Psoas muscle (tissue), 8 donors: Measurements from ENCODE around the gene TFPI. TPM values are rescaled to one million over a fixed set of nuclear protein-coding genes. Genes with fewer than 3 reads are reported as not detected.

Source experiments
- ATAC-seq, 4 donors: fragments of 200-7000 bp; cut with Tn5 transposase; one replicate each; pipeline ENCODE4 v1.9.1; 2020; ENCODE audit warnings: moderate library complexity in 3 of 4, mild to moderate bottlenecking in 2 of 4
- DNase-seq, 2 donors: peaks; one replicate each; pipeline ENCODE4 v3.0.0-alpha.2; 2020
- H3K27ac ChIP-seq: fragments of 200-600 bp; one replicate; pipeline ENCODE4 v1.8.0; 2022
- H3K27me3 ChIP-seq, 3 donors: fragments of 200-600 bp in 1 of 3; one replicate each; pipeline versions ENCODE4 v1.6.1 to v1.8.0; 2013 to 2022; ENCODE audit warnings: low read length in 2 of 3, mild to moderate bottlenecking in 2 of 3, moderate library complexity in 1 of 3; ENCODE audit not compliant: insufficient read depth in 3 of 3
- H3K36me3 ChIP-seq, 2 donors: fragments of 200-600 bp in 1 of 2; one replicate each; pipeline versions ENCODE4 v1.6.1 to v1.8.0; 2013 to 2022; ENCODE audit warnings: low read depth in 1 of 2, mild to moderate bottlenecking in 1 of 2, moderate library complexity in 1 of 2; ENCODE audit not compliant: insufficient read depth in 1 of 2
- H3K4me1 ChIP-seq: fragments of 200-600 bp; one replicate; pipeline ENCODE4 v1.8.0; 2022
- H3K4me3 ChIP-seq: fragments of 200-600 bp; one replicate; pipeline ENCODE4 v1.8.0; 2022; ENCODE audit warnings: mild to moderate bottlenecking
- H3K9me3 ChIP-seq: fragments of 200-600 bp; one replicate; pipeline ENCODE4 v1.8.0; 2022
- WGBS, 3 donors: extraction: QIAGEN DNeasy Blood & Tissue Kit; methylation state at CpG; one replicate each; pipeline versions ENCODE4 v1.1.6 to v1.1.7; 2013; 5-methylcytosine and 5-hydroxymethylcytosine counted together
- intact Hi-C, 2 donors: fragments of 100-400 bp; cut with DNase I; formaldehyde crosslinking; loops; one replicate each; pipeline versions ENCODE4 v1.11.0 to v1.14.2; 2022
- polyA plus RNA-seq, 3 donors: library from polyadenylated mRNA; stranded (reverse); fragments of 200-250 nt; gene quantifications; one replicate each; pipeline ENCODE4 v1.2.3, GENCODE V29; 2013
- total RNA-seq, 4 donors: library from RNA; stranded (reverse); fragmentation: NEBNext Ultra II Directional in 2 of 4; extraction: Animal tissue kit (Norgen Biotek cat#: 25700) in 2 of 4; gene quantifications; one replicate each; pipeline versions ENCODE4 v1.2.1 to v1.2.4, GENCODE V29; 2021 to 2023
- TF ChIP-seq, protein P1 (sequence below): fragments of 200-600 bp; IDR thresholded peaks from one replicate; pipeline ENCODE4 v1.8.0; 2022; ENCODE audit warnings: antibody characterized with exemption
- donor health status: healthy with polysubstance abuse.
- donor health status: DM: no; HTN: no; CAD: no; lungs with moderate emphysema.
- donor health status: Bipolar disorder and iron deficiency.
- donor health status: healthy.
- donor health status: DM: yes; HTN: yes; CAD: no.
- donor health status: DM: no; HTN: no; CAD: no.
- donor health status: DM: no; HTN: no; CAD: no.
- donor health status: DM: yes; HTN: yes; CAD: no.

The TFPI gene
- total and polyA plus RNA-seq, 7 donors, result 15.0 to 96.0 (median 42.6) TPM

DNA sequence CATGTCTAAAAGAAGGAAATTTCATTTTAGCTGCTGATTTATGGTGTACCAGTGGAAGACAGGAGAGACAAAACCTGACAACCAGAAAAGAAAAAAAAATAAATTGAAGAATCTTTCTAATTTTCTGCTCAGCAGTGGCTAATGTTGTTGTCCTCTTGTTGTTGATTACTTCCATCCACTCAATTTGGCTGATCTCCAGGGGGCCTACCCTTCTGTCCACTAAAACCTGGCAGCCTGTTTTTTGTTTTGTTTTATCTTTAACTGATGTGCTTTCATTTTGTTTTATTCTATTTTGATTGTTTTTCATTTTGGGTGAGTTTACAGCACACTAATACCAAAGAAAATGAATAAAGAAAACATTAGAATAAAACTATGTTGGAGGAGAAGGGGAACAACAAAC is 27.4 kb downstream of the TFPI start:
- Histone ChIP-seq H3K4me1 (peaks cover 6% of the 10 kb centered on the region), H3K27me3 (no peaks in the 10 kb centered on the region), H3K9me3 (no peaks in the 10 kb centered on the region), H3K27ac (no peak overlapping the region), H3K4me3 (no peak overlapping the region), H3K36me3 (peaks cover 0 to 35% of the 10 kb centered on the region in 2 donors)
- no peak for ATAC-seq
- DNase-seq, result no peak
- TF ChIP-seq, protein P1, sequence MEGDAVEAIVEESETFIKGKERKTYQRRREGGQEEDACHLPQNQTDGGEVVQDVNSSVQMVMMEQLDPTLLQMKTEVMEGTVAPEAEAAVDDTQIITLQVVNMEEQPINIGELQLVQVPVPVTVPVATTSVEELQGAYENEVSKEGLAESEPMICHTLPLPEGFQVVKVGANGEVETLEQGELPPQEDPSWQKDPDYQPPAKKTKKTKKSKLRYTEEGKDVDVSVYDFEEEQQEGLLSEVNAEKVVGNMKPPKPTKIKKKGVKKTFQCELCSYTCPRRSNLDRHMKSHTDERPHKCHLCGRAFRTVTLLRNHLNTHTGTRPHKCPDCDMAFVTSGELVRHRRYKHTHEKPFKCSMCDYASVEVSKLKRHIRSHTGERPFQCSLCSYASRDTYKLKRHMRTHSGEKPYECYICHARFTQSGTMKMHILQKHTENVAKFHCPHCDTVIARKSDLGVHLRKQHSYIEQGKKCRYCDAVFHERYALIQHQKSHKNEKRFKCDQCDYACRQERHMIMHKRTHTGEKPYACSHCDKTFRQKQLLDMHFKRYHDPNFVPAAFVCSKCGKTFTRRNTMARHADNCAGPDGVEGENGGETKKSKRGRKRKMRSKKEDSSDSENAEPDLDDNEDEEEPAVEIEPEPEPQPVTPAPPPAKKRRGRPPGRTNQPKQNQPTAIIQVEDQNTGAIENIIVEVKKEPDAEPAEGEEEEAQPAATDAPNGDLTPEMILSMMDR, result no peak
- intact Hi-C loops, result no loop called here

DNA sequence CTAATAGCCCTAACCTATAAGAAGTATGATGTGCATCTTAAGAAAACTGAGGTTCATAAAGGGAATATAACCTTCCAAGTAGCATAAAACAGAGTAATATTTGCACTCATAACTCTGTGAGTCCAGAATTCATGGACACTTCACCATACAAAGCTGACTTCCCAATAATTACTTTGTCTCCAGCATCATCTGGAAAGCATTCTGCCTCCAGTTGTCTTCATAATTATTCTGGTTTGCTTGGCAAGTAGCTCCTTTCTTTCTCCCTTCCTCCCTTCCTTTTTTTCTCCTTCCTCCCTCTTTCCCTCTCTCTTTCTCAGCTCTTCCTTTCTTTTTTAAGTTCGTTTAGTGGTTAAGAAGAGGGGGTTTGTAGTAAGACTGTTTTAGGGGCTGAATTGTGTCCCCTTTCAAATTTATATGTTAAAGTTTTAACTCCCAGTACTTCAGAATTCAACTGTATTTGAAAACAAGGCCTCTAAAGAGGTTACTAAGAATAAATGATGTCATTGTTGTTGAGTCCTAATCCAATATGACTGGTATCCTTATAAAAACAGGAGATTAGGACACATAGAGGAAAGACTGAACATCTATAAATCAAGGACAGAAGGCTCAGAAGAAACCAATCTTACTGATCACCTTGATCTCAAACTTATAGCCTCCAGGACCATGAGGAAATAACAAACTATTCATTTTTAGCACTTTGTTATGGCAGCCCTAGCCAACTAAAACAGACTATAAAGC is 28.9 kb downstream of the TFPI start:
- DNase-seq, result no peak
- peaks cover 6% of the 10 kb centered on the region for H3K4me1 ChIP-seq
- H3K27ac ChIP-seq, result no peak overlapping the region
- H3K27me3 ChIP-seq, result no peaks in the 10 kb centered on the region
- H3K4me3 ChIP-seq, result no peak overlapping the region
- intact Hi-C loops, result no loop called here
- peaks cover 0 to 46% of the 10 kb centered on the region in 2 donors for H3K36me3 ChIP-seq
- H3K9me3 ChIP-seq, result no peaks in the 10 kb centered on the region
- no peak for ATAC-seq
- 79 to 95% (median 80%) methylated on average over 1 of the region's 1 CpG for WGBS, 3 donors
- TF ChIP-seq, protein P1, result no peak

DNA sequence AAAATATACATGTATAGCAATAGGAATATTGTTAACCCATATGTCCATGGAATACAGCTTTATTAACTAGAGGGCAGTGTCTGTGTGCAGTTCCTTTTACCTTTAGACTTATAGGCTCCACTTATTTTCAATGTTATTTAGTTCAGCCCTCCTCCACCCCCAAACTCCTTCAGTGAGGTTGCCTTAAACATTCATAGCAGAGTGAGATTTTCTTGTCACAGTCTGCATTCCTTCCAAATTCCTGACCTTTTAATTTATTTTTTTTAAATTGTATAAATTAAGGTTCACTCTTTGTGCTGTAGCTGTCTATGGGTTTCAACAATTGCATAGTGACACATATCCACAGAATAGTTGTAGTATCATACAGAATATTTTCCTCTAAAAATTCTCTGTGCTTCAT is 30.9 kb downstream of the TFPI start:
- Histone ChIP-seq H3K4me1 (peaks cover 6% of the 10 kb centered on the region), H3K27ac (no peak overlapping the region), H3K27me3 (no peaks in the 10 kb centered on the region), H3K36me3 (peaks cover 2 to 51% of the 10 kb centered on the region in 2 donors), H3K9me3 (peaks cover 1% of the 10 kb centered on the region), H3K4me3 (no peak overlapping the region)
- DNase-seq (no peak), ATAC-seq (no peak)
- TF ChIP-seq, protein P1, result no peak
- intact Hi-C loops, result no loop called here

DNA sequence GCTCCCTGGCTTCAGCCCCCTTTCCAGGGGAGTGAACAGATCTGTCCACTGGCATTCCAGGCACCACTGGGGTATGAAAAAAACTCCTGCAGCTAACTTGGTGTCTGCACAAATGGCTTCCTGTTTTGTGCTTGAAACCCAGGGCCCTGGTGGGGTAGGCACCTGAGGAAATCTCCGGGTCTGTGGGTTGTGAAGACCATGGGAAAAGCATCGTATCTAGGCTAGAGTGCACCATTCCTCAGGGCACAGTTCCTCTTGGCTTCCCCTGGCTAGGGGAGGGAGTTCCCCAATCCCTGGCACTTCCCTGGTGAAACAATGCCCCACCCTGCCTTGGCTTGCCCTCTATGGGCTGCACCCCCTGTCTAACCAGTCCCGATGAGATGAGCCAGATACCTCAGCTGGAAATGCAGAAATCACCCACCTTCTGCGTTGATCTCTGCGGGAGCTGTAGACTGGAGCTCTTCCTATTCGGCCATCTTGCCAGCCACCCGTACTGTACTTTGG is 34.1 kb downstream of the TFPI start:
- Histone ChIP-seq H3K36me3 (peaks cover 2 to 46% of the 10 kb centered on the region in 2 donors), H3K4me3 (no peak overlapping the region), H3K9me3 (peaks cover 10% of the 10 kb centered on the region), H3K27me3 (no peaks in the 10 kb centered on the region), H3K27ac (no peak overlapping the region), H3K4me1 (no peaks in the 10 kb centered on the region)
- intact Hi-C loops, result no loop called here
- WGBS, 3 donors, result 94 to 97% (median 94%) methylated on average over 7 of the region's 7 CpGs
- no peak for DNase-seq
- TF ChIP-seq, protein P1, result no peak
- no peak for ATAC-seq
